Natural killer cell (primary cell): ENCODE results near the gene NPAS3. TPM values are rescaled to one million over a fixed set of nuclear protein-coding genes. Genes with fewer than 3 reads are reported as not detected.

Source experiments
- ATAC-seq, 3 donors: fragments of 150-1000 bp in 2 of 3; fragments of 200-7000 bp in 1 of 3; cut with Tn5 transposase; 1 replicate in 1 of 3; 2 replicates in 2 of 3; pipeline ENCODE4 v1.10.0; 2021; ENCODE audit warnings: mild to moderate bottlenecking in 2 of 3, moderate library complexity in 2 of 3
- DNase-seq, 2 donors: peaks; one replicate each; pipeline versions ENCODE4 v3.0.0 to v3.0.0-alpha.2; 2013 to 2021; ENCODE audit warnings: mixed read lengths in 1 of 2
- H3K27ac ChIP-seq: one replicate; pipeline ENCODE4 v1.5.1; 2013; ENCODE audit warnings: mild to moderate bottlenecking, low read length
- H3K27me3 ChIP-seq: one replicate; pipeline ENCODE4 v1.6.1; 2013; ENCODE audit warnings: low read length; ENCODE audit not compliant: control insufficient read depth, insufficient read depth
- H3K36me3 ChIP-seq: one replicate; pipeline ENCODE4 v1.6.1; 2013; ENCODE audit warnings: low read length; ENCODE audit not compliant: control insufficient read depth, insufficient read depth
- H3K4me1 ChIP-seq: one replicate; pipeline ENCODE4 v1.6.1; 2013; ENCODE audit warnings: low read length; ENCODE audit not compliant: control insufficient read depth, insufficient read depth
- H3K4me3 ChIP-seq: one replicate; pipeline ENCODE4 v1.5.1; 2013; ENCODE audit warnings: low read length
- H3K9me3 ChIP-seq: one replicate; pipeline ENCODE4 v1.6.1; 2013; ENCODE audit warnings: low read length; ENCODE audit not compliant: control insufficient read depth, insufficient read depth
- H3K27ac Mint-ChIP-seq, 2 donors: one replicate each; pipeline ENCODE4 v1.8.0; 2022; ENCODE audit warnings: mild to moderate bottlenecking in 2 of 2, mixed read lengths in 2 of 2, moderate library complexity in 1 of 2
- H3K27me3 Mint-ChIP-seq, 2 donors: one replicate each; pipeline ENCODE4 v1.8.0; 2022; ENCODE audit warnings: low read depth in 2 of 2, mixed read lengths in 2 of 2
- H3K36me3 Mint-ChIP-seq: one replicate; pipeline ENCODE4 v1.8.0; 2022; ENCODE audit warnings: mixed read lengths
- H3K4me1 Mint-ChIP-seq, 2 donors: one replicate each; pipeline ENCODE4 v1.8.0; 2022; ENCODE audit warnings: mixed read lengths in 2 of 2
- H3K4me3 Mint-ChIP-seq: one replicate; pipeline ENCODE4 v1.8.0; 2022; ENCODE audit warnings: mild to moderate bottlenecking, moderate library complexity, mixed read lengths
- H3K9me3 Mint-ChIP-seq, 2 donors: one replicate each; pipeline ENCODE4 v1.8.0; 2022; ENCODE audit warnings: mixed read lengths in 2 of 2
- WGBS: methylation state at CpG from one replicate; pipeline ENCODE4 v1.1.7; 2013; ENCODE audit warnings: missing lambda C conversion rate; ENCODE audit not compliant: insufficient coverage; 5-methylcytosine and 5-hydroxymethylcytosine counted together
- intact Hi-C: fragments of 100-400 bp; cut with micrococcal nuclease; formaldehyde crosslinking; loops from one replicate; pipeline ENCODE4 v1.14.2; 2022
- total RNA-seq, 4 donors: library from RNA; stranded (reverse); fragments of 120-200 nt in 1 of 4; gene quantifications; one replicate each; pipeline versions ENCODE4 v1.2.3 to v1.2.4, GENCODE V29; 2013 to 2022
- TF ChIP-seq, protein P1 (sequence below): fragments of 200-600 bp; IDR thresholded peaks from one replicate; pipeline ENCODE4 v1.8.0; 2022; ENCODE audit warnings: antibody characterized with exemption

NPAS3 gene
- total RNA-seq, 3 donors from 2014 or later (not counting 1 experiment from before 2014, with no cell fraction given), result not detected

DNA sequence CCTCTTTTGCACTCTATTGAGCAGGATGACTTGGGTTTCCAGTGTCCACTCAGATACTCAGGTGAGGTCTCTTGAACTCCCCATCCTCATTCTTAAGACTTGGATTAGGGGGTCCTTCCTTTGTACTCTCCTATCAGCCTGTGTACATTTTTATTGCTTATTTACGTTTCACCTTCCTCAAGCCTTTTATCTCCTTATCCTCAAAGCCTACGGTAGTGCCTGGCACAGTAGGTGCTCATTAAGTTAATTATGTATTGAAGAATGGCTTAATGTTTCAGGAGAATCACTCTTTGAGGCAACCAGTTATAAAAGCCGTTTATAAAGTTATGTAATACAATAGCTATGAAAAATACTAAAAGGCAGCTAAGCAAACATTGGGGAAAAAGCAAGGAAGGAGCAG lies 315.7 kb downstream of the NPAS3 start:
- no peak overlapping the region for H3K4me3 ChIP-seq
- no peaks in the 10 kb centered on the region for H3K9me3 ChIP-seq
- Mint-ChIP-seq H3K27ac (no peak overlapping the region), H3K36me3 (peaks cover 4% of the 10 kb centered on the region), H3K27me3 (no peaks in the 10 kb centered on the region), H3K4me3 (no peak overlapping the region), H3K9me3 (peaks cover 7 to 13% of the 10 kb centered on the region in 2 donors), H3K4me1 (no peaks in the 10 kb centered on the region)
- no peaks in the 10 kb centered on the region for H3K36me3 ChIP-seq
- H3K27me3 ChIP-seq, result no peaks in the 10 kb centered on the region
- TF ChIP-seq, protein P1, sequence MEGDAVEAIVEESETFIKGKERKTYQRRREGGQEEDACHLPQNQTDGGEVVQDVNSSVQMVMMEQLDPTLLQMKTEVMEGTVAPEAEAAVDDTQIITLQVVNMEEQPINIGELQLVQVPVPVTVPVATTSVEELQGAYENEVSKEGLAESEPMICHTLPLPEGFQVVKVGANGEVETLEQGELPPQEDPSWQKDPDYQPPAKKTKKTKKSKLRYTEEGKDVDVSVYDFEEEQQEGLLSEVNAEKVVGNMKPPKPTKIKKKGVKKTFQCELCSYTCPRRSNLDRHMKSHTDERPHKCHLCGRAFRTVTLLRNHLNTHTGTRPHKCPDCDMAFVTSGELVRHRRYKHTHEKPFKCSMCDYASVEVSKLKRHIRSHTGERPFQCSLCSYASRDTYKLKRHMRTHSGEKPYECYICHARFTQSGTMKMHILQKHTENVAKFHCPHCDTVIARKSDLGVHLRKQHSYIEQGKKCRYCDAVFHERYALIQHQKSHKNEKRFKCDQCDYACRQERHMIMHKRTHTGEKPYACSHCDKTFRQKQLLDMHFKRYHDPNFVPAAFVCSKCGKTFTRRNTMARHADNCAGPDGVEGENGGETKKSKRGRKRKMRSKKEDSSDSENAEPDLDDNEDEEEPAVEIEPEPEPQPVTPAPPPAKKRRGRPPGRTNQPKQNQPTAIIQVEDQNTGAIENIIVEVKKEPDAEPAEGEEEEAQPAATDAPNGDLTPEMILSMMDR, result no peak
- intact Hi-C loops, result no loop called here
- 100% methylated on average over 1 of the region's 3 CpGs for WGBS
- H3K27ac ChIP-seq, result no peak overlapping the region
- H3K4me1 ChIP-seq, result no peaks in the 10 kb centered on the region
- ATAC-seq (no peak), DNase-seq (no peak)

DNA sequence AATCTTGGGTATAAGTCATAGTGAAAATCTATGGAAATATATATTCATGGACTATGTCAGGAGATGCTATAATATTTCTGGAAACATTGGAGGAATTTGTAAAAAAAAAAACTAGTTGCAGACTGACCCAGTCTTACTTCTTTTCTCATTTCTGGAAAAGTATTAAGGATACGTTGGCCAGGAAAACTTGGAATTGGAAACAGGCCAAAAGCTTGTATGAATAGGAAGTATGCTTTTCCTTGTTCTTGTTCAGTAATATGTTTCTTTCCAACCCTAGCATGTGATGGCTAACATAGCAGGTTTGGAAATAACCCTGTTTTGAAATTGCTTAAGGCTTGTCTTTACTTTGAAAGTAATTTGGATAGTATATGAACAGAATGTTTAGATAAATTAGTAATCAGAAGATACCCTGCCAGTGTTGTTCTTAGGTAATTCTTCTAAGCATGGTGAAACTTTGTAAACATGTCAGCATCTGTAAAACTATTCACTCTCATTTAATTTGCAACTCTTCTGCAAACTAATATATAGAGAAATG lies 316.2 kb downstream of the NPAS3 start:
- Histone ChIP-seq H3K4me1 (no peaks in the 10 kb centered on the region), H3K27me3 (no peaks in the 10 kb centered on the region), H3K4me3 (no peak overlapping the region), H3K36me3 (no peaks in the 10 kb centered on the region), H3K9me3 (no peaks in the 10 kb centered on the region), H3K27ac (no peak overlapping the region)
- 64% methylated on average over 1 of the region's 1 CpG for WGBS
- Mint-ChIP-seq H3K4me3 (no peak overlapping the region), H3K27ac (no peak overlapping the region), H3K9me3 (peaks cover 4 to 11% of the 10 kb centered on the region in 2 donors), H3K4me1 (no peaks in the 10 kb centered on the region), H3K27me3 (no peaks in the 10 kb centered on the region), H3K36me3 (no peaks in the 10 kb centered on the region)
- DNase-seq (no peak), ATAC-seq (no peak)
- TF ChIP-seq, protein P1, result no peak
- intact Hi-C loops, result no loop called here

DNA sequence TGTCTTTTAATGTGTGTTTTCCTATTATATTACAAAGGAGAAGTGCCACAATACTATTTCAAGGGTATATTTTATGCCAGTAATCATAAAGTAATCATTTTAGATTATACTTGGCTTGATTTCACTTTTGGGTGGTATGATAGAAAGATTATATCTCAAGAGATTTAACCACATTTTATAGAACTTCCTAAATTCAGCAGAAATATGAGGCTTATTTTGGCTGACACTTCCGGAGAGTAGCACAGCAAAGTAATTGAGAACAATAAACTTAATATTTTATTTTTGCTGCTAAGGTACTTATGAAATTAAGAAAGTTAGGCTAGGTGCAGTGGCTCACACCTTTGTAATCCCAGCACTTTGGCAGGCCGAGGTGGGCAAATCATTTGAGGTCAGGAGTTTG lies 319.1 kb downstream of the NPAS3 start:
- Histone ChIP-seq H3K36me3 (no peaks in the 10 kb centered on the region), H3K4me3 (no peak overlapping the region), H3K27ac (no peak overlapping the region), H3K27me3 (no peaks in the 10 kb centered on the region), H3K4me1 (no peaks in the 10 kb centered on the region), H3K9me3 (no peaks in the 10 kb centered on the region)
- ATAC-seq (no peak), DNase-seq (no peak)
- TF ChIP-seq, protein P1, result no peak
- Mint-ChIP-seq H3K27ac (no peak overlapping the region), H3K4me3 (no peak overlapping the region), H3K27me3 (no peaks in the 10 kb centered on the region), H3K9me3 (peaks cover 9 to 14% of the 10 kb centered on the region in 2 donors), H3K4me1 (no peaks in the 10 kb centered on the region), H3K36me3 (no peaks in the 10 kb centered on the region)
- WGBS, result 38% methylated on average over 1 of the region's 2 CpGs
- intact Hi-C loops, result no loop called here

DNA sequence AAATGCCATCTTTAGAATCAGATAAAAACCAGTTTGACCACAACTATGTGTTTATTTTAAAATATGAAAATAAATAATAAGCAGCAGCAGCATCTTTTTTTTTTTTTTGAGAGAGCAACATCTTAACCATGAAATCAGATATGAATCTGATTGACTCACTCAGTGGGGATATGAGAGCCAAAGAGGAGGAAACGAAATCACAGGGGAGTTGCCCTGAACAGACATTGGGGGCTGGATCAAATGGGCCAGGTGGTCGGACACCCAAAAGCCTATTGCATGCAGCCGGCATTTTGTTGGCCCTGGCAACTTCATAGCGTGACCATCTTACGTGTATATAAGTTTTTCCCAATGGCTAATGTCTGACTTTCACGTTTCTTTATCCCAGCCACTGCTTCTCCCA lies 321.1 kb downstream of the NPAS3 start:
- Mint-ChIP-seq H3K27me3 (no peaks in the 10 kb centered on the region), H3K4me3 (no peak overlapping the region), H3K9me3 (peaks cover 5 to 10% of the 10 kb centered on the region in 2 donors), H3K36me3 (no peaks in the 10 kb centered on the region), H3K27ac (no peak overlapping the region), H3K4me1 (no peaks in the 10 kb centered on the region)
- no peaks in the 10 kb centered on the region for H3K36me3 ChIP-seq
- WGBS, result 85% methylated on average over 5 of the region's 6 CpGs
- TF ChIP-seq, protein P1, result no peak
- no peak overlapping the region for H3K4me3 ChIP-seq
- no peaks in the 10 kb centered on the region for H3K9me3 ChIP-seq
- ATAC-seq (no peak), DNase-seq (no peak)
- H3K4me1 ChIP-seq, result no peaks in the 10 kb centered on the region
- intact Hi-C loops, result no loop called here
- H3K27ac ChIP-seq, result no peak overlapping the region
- H3K27me3 ChIP-seq, result no peaks in the 10 kb centered on the region
